ENCODE results near the gene ATP5PO. TPM values are rescaled to one million over a fixed set of nuclear protein-coding genes. Genes with fewer than 3 reads are reported as not detected.

ATP5PO gene
- polyA plus RNA-seq, 1 donor (not counting 4 experiments of a cell fraction or from before 2014, with no cell fraction given): 359 TPM

DNA sequence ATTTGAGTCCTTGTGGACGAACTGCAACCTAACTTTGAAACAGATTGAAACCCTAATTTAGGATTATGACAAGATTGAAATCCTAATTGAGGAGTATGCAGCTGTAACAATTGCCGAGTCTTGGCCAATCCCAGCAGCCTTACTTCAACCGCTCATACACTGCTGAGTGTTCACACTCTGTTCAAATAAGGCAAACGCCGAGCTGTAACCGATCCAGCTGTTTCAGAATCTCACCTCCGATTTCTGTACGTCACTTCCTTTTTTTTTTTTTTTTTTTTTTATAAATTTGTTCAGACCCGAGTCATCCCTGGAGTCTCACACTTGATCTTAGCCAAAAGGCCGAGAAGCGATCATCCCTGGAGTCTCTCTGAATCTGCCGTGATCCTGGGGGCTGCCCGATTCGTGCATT is 22.3 kb upstream of the ATP5PO start:
- no peaks in the 10 kb centered on the region for H4K20me1 ChIP-seq (ENCODE audit: control insufficient read depth, extremely low read depth, insufficient read depth, low read length)
- H3K4me2 ChIP-seq (ENCODE audit: control insufficient read depth, extremely low read depth, insufficient read depth, low read depth, low read length): no peak overlapping the region
- no peaks in the 10 kb centered on the region for H3K27me3 ChIP-seq (ENCODE audit: control insufficient read depth, extremely low read depth, insufficient read depth, low read length)
- no peaks in the 10 kb centered on the region for H3K4me1 ChIP-seq (ENCODE audit: control insufficient read depth, extremely low read depth, insufficient read depth, low read length)
- H3K9ac ChIP-seq (ENCODE audit: control insufficient read depth, extremely low read depth, insufficient read depth, low read length): no peak overlapping the region
- FAIRE-seq (no peak), DNase-seq (ENCODE audit: low read depth, low spot score) (no peak)
- no peaks in the 10 kb centered on the region for H3K9me1 ChIP-seq (ENCODE audit: control insufficient read depth, extremely low read depth, insufficient read depth, low read length)
- no peak overlapping the region for H2AFZ ChIP-seq (ENCODE audit: control insufficient read depth, low read length)
- no peak for TF ChIP-seq EZH2 (IDR thresholded peaks at IDR 0.05; ENCODE audit: low read length)
- TF ChIP-seq, protein P1, sequence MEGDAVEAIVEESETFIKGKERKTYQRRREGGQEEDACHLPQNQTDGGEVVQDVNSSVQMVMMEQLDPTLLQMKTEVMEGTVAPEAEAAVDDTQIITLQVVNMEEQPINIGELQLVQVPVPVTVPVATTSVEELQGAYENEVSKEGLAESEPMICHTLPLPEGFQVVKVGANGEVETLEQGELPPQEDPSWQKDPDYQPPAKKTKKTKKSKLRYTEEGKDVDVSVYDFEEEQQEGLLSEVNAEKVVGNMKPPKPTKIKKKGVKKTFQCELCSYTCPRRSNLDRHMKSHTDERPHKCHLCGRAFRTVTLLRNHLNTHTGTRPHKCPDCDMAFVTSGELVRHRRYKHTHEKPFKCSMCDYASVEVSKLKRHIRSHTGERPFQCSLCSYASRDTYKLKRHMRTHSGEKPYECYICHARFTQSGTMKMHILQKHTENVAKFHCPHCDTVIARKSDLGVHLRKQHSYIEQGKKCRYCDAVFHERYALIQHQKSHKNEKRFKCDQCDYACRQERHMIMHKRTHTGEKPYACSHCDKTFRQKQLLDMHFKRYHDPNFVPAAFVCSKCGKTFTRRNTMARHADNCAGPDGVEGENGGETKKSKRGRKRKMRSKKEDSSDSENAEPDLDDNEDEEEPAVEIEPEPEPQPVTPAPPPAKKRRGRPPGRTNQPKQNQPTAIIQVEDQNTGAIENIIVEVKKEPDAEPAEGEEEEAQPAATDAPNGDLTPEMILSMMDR (optimal IDR thresholded peaks at IDR 0.05 in 1 of 3, IDR thresholded peaks at IDR 0.05 in 1 of 3, conservative IDR thresholded peaks at IDR 0.05 in 1 of 3; ENCODE audit: extremely low read depth in 1 of 3, insufficient read depth in 2 of 3, low read length in 3 of 3): no peak
- no peaks in the 10 kb centered on the region for H3K9me3 ChIP-seq (ENCODE audit: control insufficient read depth, low read depth, low read length)
- dilution Hi-C loops (cut with MboI; ENCODE audit: extremely low pct_ligation_motif_present, low sequenced_read_pairs): no loop called here
- H3K79me2 ChIP-seq (ENCODE audit: control insufficient read depth, insufficient read depth, low read length): no peaks in the 10 kb centered on the region
- no peaks in the 10 kb centered on the region for H3K36me3 ChIP-seq (ENCODE audit: control insufficient read depth in 2 of 2, extremely low read depth in 1 of 2, insufficient read depth in 2 of 2, low read length in 2 of 2)
- no peak overlapping the region for H3K27ac ChIP-seq (ENCODE audit: control insufficient read depth, insufficient read depth, low read length)
- H3K4me3 ChIP-seq (ENCODE audit: control insufficient read depth in 2 of 3, extremely low read depth in 1 of 3, insufficient read depth in 2 of 3, low read depth in 1 of 3, low read length in 3 of 3): no peak overlapping the region

DNA sequence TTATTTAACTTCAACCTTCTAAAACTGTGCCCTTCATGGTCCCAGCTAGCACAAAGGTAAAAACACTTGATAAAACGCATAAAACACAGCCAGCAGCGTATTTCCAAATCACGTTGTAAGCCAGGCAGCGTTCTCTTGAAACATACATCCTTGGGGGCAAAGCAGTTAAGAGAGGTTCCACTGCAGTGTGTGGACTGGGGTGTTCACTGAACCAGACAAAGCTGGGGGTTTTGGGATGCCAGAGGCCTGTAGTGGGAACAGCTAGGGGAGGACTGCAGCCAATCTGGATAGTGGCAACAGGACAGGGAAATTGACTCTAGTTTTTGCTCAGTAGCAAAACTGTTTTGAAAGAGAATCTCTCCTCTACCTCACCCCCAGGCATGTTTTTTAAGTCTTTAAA is 21.5 kb upstream of the ATP5PO start:
- DNase-seq (ENCODE audit: low read depth, low spot score): no peak

More for the DNA sequence above, 21.5 kb upstream of the ATP5PO start:
- H3K36me3 ChIP-seq (ENCODE audit: control insufficient read depth in 2 of 2, extremely low read depth in 1 of 2, insufficient read depth in 2 of 2, low read length in 2 of 2): no peaks in the 10 kb centered on the region
- no peak overlapping the region for H3K9ac ChIP-seq (ENCODE audit: control insufficient read depth, extremely low read depth, insufficient read depth, low read length)
- H4K20me1 ChIP-seq (ENCODE audit: control insufficient read depth, extremely low read depth, insufficient read depth, low read length): no peaks in the 10 kb centered on the region
- peaks cover 6% of the 10 kb centered on the region for H3K4me1 ChIP-seq (ENCODE audit: control insufficient read depth, extremely low read depth, insufficient read depth, low read length)
- no peak for TF ChIP-seq EZH2 (IDR thresholded peaks at IDR 0.05; ENCODE audit: low read length)
- TF ChIP-seq, protein P1 (optimal IDR thresholded peaks at IDR 0.05 in 1 of 3, IDR thresholded peaks at IDR 0.05 in 1 of 3, conservative IDR thresholded peaks at IDR 0.05 in 1 of 3; ENCODE audit: extremely low read depth in 1 of 3, insufficient read depth in 2 of 3, low read length in 3 of 3): no peak
- dilution Hi-C loops (cut with MboI; ENCODE audit: extremely low pct_ligation_motif_present, low sequenced_read_pairs): no loop called here
- H3K27me3 ChIP-seq (ENCODE audit: control insufficient read depth, extremely low read depth, insufficient read depth, low read length): no peaks in the 10 kb centered on the region
- no peaks in the 10 kb centered on the region for H3K9me1 ChIP-seq (ENCODE audit: control insufficient read depth, extremely low read depth, insufficient read depth, low read length)
- no peak overlapping the region for H2AFZ ChIP-seq (ENCODE audit: control insufficient read depth, low read length)
- H3K4me3 ChIP-seq (ENCODE audit: control insufficient read depth in 2 of 3, extremely low read depth in 1 of 3, insufficient read depth in 2 of 3, low read depth in 1 of 3, low read length in 3 of 3): no peak overlapping the region
- H3K4me2 ChIP-seq (ENCODE audit: control insufficient read depth, extremely low read depth, insufficient read depth, low read depth, low read length): no peak overlapping the region
- H3K27ac ChIP-seq (ENCODE audit: control insufficient read depth, insufficient read depth, low read length): no peak overlapping the region
- no peak for FAIRE-seq
- peaks cover 6% of the 10 kb centered on the region for H3K79me2 ChIP-seq (ENCODE audit: control insufficient read depth, insufficient read depth, low read length)
- no peaks in the 10 kb centered on the region for H3K9me3 ChIP-seq (ENCODE audit: control insufficient read depth, low read depth, low read length)
